ENCODE measurements around the gene C1QTNF2. TPM values are rescaled to one million over a fixed set of nuclear protein-coding genes. Genes with fewer than 3 reads are reported as not detected.

The C1QTNF2 gene
- total RNA-seq: not detected in 2 replicates

GRCh38 chr5:160369990-160370712 lies at the start of gene C1QTNF2:
Gene C1QTNF2, minus strand, starts transcription at chr5:160370626. Its CDS starts 15,615 bp downstream, at chr5:160355011.
- H3K4me3 Mint-ChIP-seq: peak within 1 kb of the TSS; percentile 81
- no peaks in the 10 kb centered on the region for H3K36me3 Mint-ChIP-seq (ENCODE audit: low read depth)
- CTCF ChIA-PET: interaction anchor here (1.2 kb wide), 1 partner anchor 348 kb away, joined by 3 read pairs; no protein-coding TSS in a partner anchor
- H3K27me3 Mint-ChIP-seq: peaks cover 64% of the 10 kb centered on the region
- H3K9me3 Mint-ChIP-seq: no peaks in the 10 kb centered on the region
- TF ChIP-seq CTCF (IDR thresholded peaks at IDR 0.05): no peak
- intact Hi-C loops (cut with micrococcal nuclease): loop anchor here (2.0 kb wide), 1 partner anchor 31 kb away; the partner anchor contains the start of gene FAM200C
- DNase-seq (no peak), ATAC-seq (ENCODE audit: low read depth) (peak; percentile 28)
- no peak within 1 kb of the TSS for H3K27ac Mint-ChIP-seq
- peaks cover 17% of the 10 kb centered on the region for H3K4me1 Mint-ChIP-seq
- POLR2A ChIA-PET: interaction anchor here (0.8 kb wide), 1 partner anchor 49 kb away, joined by 4 read pairs; the partner anchor contains the start of gene SLU7

GRCh38 chr5:160420331-160420610 lies 49.8 kb upstream of the C1QTNF2 start:
- H3K27me3 Mint-ChIP-seq: no peaks in the 10 kb centered on the region

GRCh38 chr5:160419458-160420330 lies 49.3 kb upstream of the C1QTNF2 start:
- POLR2A ChIA-PET: interaction anchor here (0.5 to 3.4 kb wide), 24 partner anchors 9 to 1749 kb away, joined by 3 to 73 read pairs (median 4); partner anchors contain the start of genes C1QTNF2, EBF1, FAM200C and PWWP2A
- Mint-ChIP-seq H3K4me3 (peak overlapping the region; percentile 91), H3K9me3 (no peaks in the 10 kb centered on the region), H3K36me3 (ENCODE audit: low read depth) (peaks cover 32% of the 10 kb centered on the region), H3K4me1 (peaks cover 80% of the 10 kb centered on the region), H3K27me3 (no peaks in the 10 kb centered on the region), H3K27ac (peak overlapping the region; percentile 90)
- no peak for TF ChIP-seq CTCF (IDR thresholded peaks at IDR 0.05)
- intact Hi-C loops (cut with micrococcal nuclease): loop anchor here (1.0 to 2.0 kb wide), 5 partner anchors 15 to 300 kb away; partner anchors contain the start of genes FAM200C and PWWP2A
- DNase-seq: no peak
- ATAC-seq (ENCODE audit: low read depth): no peak
- CTCF ChIA-PET: interaction anchor here (0.9 to 3.4 kb wide), 5 partner anchors 14 to 48 kb away, joined by 3 to 24 read pairs (median 4); no protein-coding TSS in a partner anchor

More at GRCh38 chr5:160420331-160420610, 49.8 kb upstream of the C1QTNF2 start:
- Mint-ChIP-seq H3K4me1 (peaks cover 86% of the 10 kb centered on the region), H3K36me3 (ENCODE audit: low read depth) (peaks cover 26% of the 10 kb centered on the region), H3K4me3 (peak overlapping the region; percentile 91), H3K9me3 (no peaks in the 10 kb centered on the region), H3K27ac (peak overlapping the region; percentile 90)
- TF ChIP-seq CTCF (IDR thresholded peaks at IDR 0.05): no peak
- POLR2A ChIA-PET: interaction anchor here (3.0 to 3.4 kb wide), 2 partner anchors 19 to 48 kb away, joined by 32 to 73 read pairs; no protein-coding TSS in a partner anchor
- intact Hi-C loops (cut with micrococcal nuclease): no loop called here
- ATAC-seq (ENCODE audit: low read depth) (no peak), DNase-seq (no peak)
- CTCF ChIA-PET: interaction anchor here (1.2 to 3.4 kb wide), 3 partner anchors 14 to 47 kb away, joined by 4 to 24 read pairs (median 6); no protein-coding TSS in a partner anchor

GRCh38 chr5:160418561-160419457 lies 48.4 kb upstream of the C1QTNF2 start, which contains the start of gene SLU7:
Gene SLU7, minus strand, starts transcription at chr5:160419081. Its CDS starts 3,787 bp downstream, at chr5:160415294.
- TF ChIP-seq CTCF (IDR thresholded peaks at IDR 0.05): no peak
- intact Hi-C loops (cut with micrococcal nuclease): loop anchor here (1.0 to 2.0 kb wide), 5 partner anchors 15 to 300 kb away; partner anchors contain the start of genes FAM200C and PWWP2A
- POLR2A ChIA-PET: interaction anchor here (0.5 to 3.4 kb wide), 25 partner anchors 10 to 1749 kb away, joined by 3 to 73 read pairs (median 5); partner anchors contain the start of genes C1QTNF2, EBF1, FAM200C and PWWP2A
- H3K4me3 Mint-ChIP-seq: peak within 1 kb of the TSS; percentile 91
- H3K4me1 Mint-ChIP-seq: peaks cover 72% of the 10 kb centered on the region
- peak; percentile 88 for DNase-seq
- CTCF ChIA-PET: interaction anchor here (0.9 to 3.4 kb wide), 4 partner anchors 15 to 42 kb away, joined by 3 to 24 read pairs (median 4); no protein-coding TSS in a partner anchor
- H3K9me3 Mint-ChIP-seq: no peaks in the 10 kb centered on the region
- peak; percentile 81 for ATAC-seq (ENCODE audit: low read depth)
- no peaks in the 10 kb centered on the region for H3K27me3 Mint-ChIP-seq
- H3K36me3 Mint-ChIP-seq (ENCODE audit: low read depth): peaks cover 34% of the 10 kb centered on the region
- H3K27ac Mint-ChIP-seq: peak within 1 kb of the TSS; percentile 90
